K562 (cell line): ENCODE data around the gene PLXNB3. TPM values are rescaled to one million over a fixed set of nuclear protein-coding genes. Genes with fewer than 3 reads are reported as not detected.

Experiments used
- CTCF ChIP-seq, 3 experiments: IDR thresholded peaks in 2 of 3; conservative IDR thresholded peaks in 1 of 3; 2 replicates each; pipeline ENCODE4 v1.5.1; 2011 to 2012; ENCODE audit warnings: low read length in 3 of 3, mild to moderate bottlenecking in 3 of 3, control low read depth in 2 of 3, improper control_type of control experiment in 1 of 3, inconsistent platforms in 1 of 3, low read depth in 1 of 3, mixed read lengths in 1 of 3, moderate library complexity in 1 of 3; ENCODE audit not compliant: insufficient read depth in 2 of 3
- E2F3 ChIP-seq: fragments of 250-450 bp; sonication (Bioruptor Pico); IDR thresholded peaks from 2 replicates; pipeline ENCODE4 v1.4.0; 2020; ENCODE audit warnings: mild to moderate bottlenecking
- HDAC8 ChIP-seq: fragments of 450-650 bp; IDR thresholded peaks from 2 replicates; pipeline ENCODE4 v1.6.1; 2016; ENCODE audit warnings: mild to moderate bottlenecking, missing genetic modification characterization, moderate library complexity, missing compliant biosample characterization
- HINFP ChIP-seq: fragments of 450-650 bp; conservative IDR thresholded peaks from 2 replicates; pipeline ENCODE4 v1.6.1; 2016; ENCODE audit warnings: missing genetic modification characterization, low read depth, mild to moderate bottlenecking, control low read depth, missing compliant biosample characterization
- MEF2D ChIP-seq: conservative IDR thresholded peaks from 2 replicates; pipeline ENCODE4 v1.6.1; 2016; ENCODE audit warnings: low read depth, missing genetic modification characterization, missing compliant biosample characterization
- MXI1 ChIP-seq: IDR thresholded peaks from 2 replicates; pipeline ENCODE4 v1.6.1; 2011; ENCODE audit warnings: low read depth, mild to moderate bottlenecking, improper control_type of control experiment, low read length
- NKRF ChIP-seq: fragments of 450-650 bp; IDR thresholded peaks from 2 replicates; pipeline ENCODE4 v1.6.1; 2016; ENCODE audit warnings: borderline replicate concordance
- POLR2B ChIP-seq: fragments of 450-650 bp; IDR thresholded peaks from 2 replicates; pipeline ENCODE4 v1.6.1; 2018; ENCODE audit warnings: low read depth; ENCODE audit not compliant: partially characterized antibody
- POU5F1 ChIP-seq: fragments of 150-350 bp; IDR thresholded peaks from 2 replicates; pipeline ENCODE4 v1.6.1; 2014; ENCODE audit warnings: borderline replicate concordance, low read length, low read depth, mild to moderate bottlenecking; ENCODE audit not compliant: partially characterized antibody
- RAD21 ChIP-seq, 2 experiments: fragments of 250-450 bp in 1 of 2; fragments of 450-650 bp in 1 of 2; sonication (Bioruptor Pico) in 1 of 2; formaldehyde crosslinking in 1 of 2; IDR thresholded peaks in 1 of 2; conservative IDR thresholded peaks in 1 of 2; 2 replicates each; pipeline versions ENCODE4 v1.4.0 to v1.8.0; 2020 to 2022; ENCODE audit warnings: mild to moderate bottlenecking in 2 of 2, moderate library complexity in 1 of 2
- RFX7 ChIP-seq: fragments of 250-450 bp; sonication (Bioruptor Pico); IDR thresholded peaks from 2 replicates; pipeline ENCODE4 v1.5.1; 2021; ENCODE audit warnings: mild to moderate bottlenecking
- SRSF7 ChIP-seq: fragments of 200-400 bp; formaldehyde crosslinking; optimal IDR thresholded peaks from 2 replicates; pipeline ENCODE3; 2017; ENCODE audit warnings: mild to moderate bottlenecking, low read depth, low read length
- TBP ChIP-seq: optimal IDR thresholded peaks from 2 replicates; pipeline ENCODE3; 2011; ENCODE audit warnings: low read depth, low read length, improper control_type of control experiment
- TCF3 ChIP-seq: sonication (generic); formaldehyde crosslinking; IDR thresholded peaks from 2 replicates; pipeline ENCODE4 v1.4.0; 2020; ENCODE audit warnings: mild to moderate bottlenecking, missing genetic modification reagents
- ZBTB43 ChIP-seq: sonication (generic); formaldehyde crosslinking; IDR thresholded peaks from 2 replicates; pipeline ENCODE4 v1.8.0; 2023; ENCODE audit warnings: mild to moderate bottlenecking, missing genetic modification reagents
- ZNF444 ChIP-seq: fragments of 250-450 bp; sonication (Bioruptor Pico); IDR thresholded peaks from 2 replicates; pipeline ENCODE4 v1.4.0; 2020; ENCODE audit warnings: mild to moderate bottlenecking, moderate library complexity
- ZNF589 ChIP-seq: fragments of 200-800 bp; sonication (Bioruptor generic); IDR thresholded peaks from 2 replicates; pipeline ENCODE4 v1.6.1; 2016; ENCODE audit warnings: low read depth, missing genetic modification characterization, missing compliant biosample characterization
- ZNF766 ChIP-seq: fragments of 200-800 bp; sonication (Bioruptor generic); conservative IDR thresholded peaks from 2 replicates; pipeline ENCODE4 v1.6.1; 2016; ENCODE audit warnings: missing genetic modification characterization, missing compliant biosample characterization
- ZNF830 ChIP-seq: fragments of 250-450 bp; sonication (Bioruptor Pico); IDR thresholded peaks from 2 replicates; pipeline ENCODE4 v1.5.0; 2021; ENCODE audit warnings: mild to moderate bottlenecking
- polyA plus RNA-seq, 8 experiments: library from polyadenylated mRNA; depleted of rRNA in 4 of 8; stranded (reverse) in 5 of 8; unstranded in 3 of 8; fragments of >200 nt; fragmentation: Nextera tagmentation in 2 of 8; fragmentation: Illumina TruSeq in 1 of 8; extraction: Ambion mirVana in 2 of 8; extraction: Trizol in 1 of 8; gene quantifications; 2 replicates each; pipeline versions ENCODE4 v1.2.1 to v1.2.3, GENCODE V29; 2011 to 2014; ENCODE audit warnings: inconsistent platforms in 1 of 8, missing spikeins in 1 of 8
- total RNA-seq, 7 experiments: library from RNA; depleted of rRNA in 6 of 7; stranded (reverse); fragments of >200 nt in 6 of 7; fragmentation: Illumina TruSeq in 2 of 7; extraction: Trizol in 2 of 7; gene quantifications; 2 replicates each; pipeline versions ENCODE4 v1.2.1 to v1.2.3, GENCODE V29; 2011 to 2021; ENCODE audit warnings: low replicate concordance in 1 of 7

Gene PLXNB3
- total and polyA plus RNA-seq, 9 of the 15 experiments (the other 6 are each of a cell fraction or from before 2014, with no cell fraction given) = 0.22 to 2.0 (median 1.4) TPM; not detected in 2

GRCh38 chrX:153794018-153794896, 30.2 kb downstream of the PLXNB3 start, which contains the start of the genes IDH3G and SSR4 (continued):
- no peak for TF ChIP-seq ZNF589 (CRISPR knock-in tag)
- peak; percentile 69 for TF ChIP-seq TBP
- no peak for TF ChIP-seq ZNF830 (CRISPR knock-in tag)
- TF ChIP-seq CTCF (IDR thresholded peaks at IDR 0.05 in 2 of 3, conservative IDR thresholded peaks at IDR 0.05 in 1 of 3; ENCODE audit: insufficient read depth in 2 of 3, low read depth in 1 of 3, low read length in 3 of 3) = peak in 2 of 3 experiments; percentile 31 to 38; a peak in 3 of 6 replicates
- no peak for TF ChIP-seq ZNF444 (CRISPR knock-in tag)
- TF ChIP-seq HINFP (tag) = no peak
- peak; percentile 61; the same call in 1 of the 2 replicates for TF ChIP-seq MXI1
- no peak for TF ChIP-seq MEF2D (tag)
- TF ChIP-seq SRSF7 = no peak
- no peak for TF ChIP-seq HDAC8 (tag)
- peak; percentile 37; the same call in 1 of the 2 replicates for TF ChIP-seq ZNF766 (CRISPR knock-in tag)
- TF ChIP-seq POU5F1 = no peak
- TF ChIP-seq ZBTB43 (CRISPR knock-in tag) = no peak
- no peak for TF ChIP-seq RFX7 (CRISPR knock-in tag)
- 0 out of 4 replicates have a peak, but pooled peaks of 1 of the 2 experiments have one; percentile 8 for TF ChIP-seq RAD21 (CRISPR knock-in tag; conservative IDR thresholded peaks at IDR 0.05 in 1 of 2, IDR thresholded peaks at IDR 0.05 in 1 of 2)
- TF ChIP-seq TCF3 (CRISPR knock-in tag) = 0 out of 2 replicates have a peak, but pooled peaks have one; percentile 21
- TF ChIP-seq E2F3 (CRISPR knock-in tag) = 0 out of 2 replicates have a peak, but pooled peaks have one; percentile 45
- peak; percentile 60 for TF ChIP-seq POLR2B
- peak; percentile 85 for TF ChIP-seq NKRF
